HepG2 (cell line): ENCODE results near the gene KIF26B. TPM values are rescaled to one million over a fixed set of nuclear protein-coding genes. Genes with fewer than 3 reads are reported as not detected.

ENCODE experiments used
- ATAC-seq: fragments of 200-7000 bp; cut with Tn5 transposase; 3 replicates; pipeline ENCODE4 v1.9.1; 2020; ENCODE audit warnings: mild to moderate bottlenecking, moderate library complexity
- BruUV-seq: library from RNA; stranded (reverse); fragments of 400-500 nt; replicated peaks from 2 replicates; lab custom pipeline; 2021; lab: Mats Ljungman, UMichigan
- CTCF ChIA-PET: fragments of 300-600 bp; formaldehyde crosslinking; extraction: SDS; loops from one replicate; lab custom pipeline; 2021; ENCODE audit warnings: low total read pairs, inconsistent platforms, low intra/inter-chr PET ratio; lab: Yijun Ruan, JAX
- POLR2A ChIA-PET: fragments of 350-600 bp; sonication (Branson Sonifier 250); formaldehyde crosslinking; loops from one replicate; lab custom pipeline; 2020; ENCODE audit warnings: antibody characterized with exemption, inconsistent platforms; lab: Yijun Ruan, JAX
- DNase-seq: peaks from one replicate; pipeline ENCODE4 v3.0.0-alpha.2; 2015; ENCODE audit warnings: low spot score
- FAIRE-seq: peaks from 3 replicates; lab custom pipeline; 2011; peaks lifted over from hg19 to GRCh38; lab: Jason Lieb, UNC
- H2AFZ ChIP-seq: one replicate; pipeline ENCODE4 v1.6.1; 2011; ENCODE audit warnings: low read length, inconsistent platforms
- H3K27ac ChIP-seq: fragments of 300-600 bp; 3 replicates; pipeline ENCODE4 v1.8.0; 2011; ENCODE audit warnings: mixed run types, mild to moderate bottlenecking, mixed read lengths, low read length, inconsistent platforms; ENCODE audit not compliant: insufficient read depth; ENCODE audit errors: extremely low read length
- H3K27me3 ChIP-seq, 2 experiments: fragments of 200-600 bp in 1 of 2; 2 replicates in 1 of 2; 3 replicates in 1 of 2; pipeline versions ENCODE4 v1.6.0 to v1.8.0; 2011; ENCODE audit warnings: low read length in 2 of 2, mild to moderate bottlenecking in 2 of 2, moderate library complexity in 2 of 2, inconsistent platforms in 1 of 2; ENCODE audit not compliant: insufficient read depth in 2 of 2, control insufficient read depth in 1 of 2
- H3K36me3 ChIP-seq, 2 experiments: fragments of 200-600 bp in 1 of 2; replicated peaks in 1 of 2; 2 replicates in 1 of 2; 3 replicates in 1 of 2; pipeline versions ENCODE4 v1.5.1 to v1.8.0; 2011; ENCODE audit warnings: low read length in 2 of 2, inconsistent platforms in 1 of 2; ENCODE audit not compliant: insufficient read depth in 2 of 2, control insufficient read depth in 1 of 2
- H3K4me1 ChIP-seq: 2 replicates; pipeline ENCODE4 v1.5.1; 2012; ENCODE audit warnings: low read length, inconsistent platforms; ENCODE audit not compliant: insufficient read depth
- H3K4me2 ChIP-seq: 2 replicates; pipeline ENCODE4 v1.6.0; 2011; ENCODE audit warnings: low read depth, low read length, inconsistent platforms
- H3K4me3 ChIP-seq, 3 experiments: fragments of 200-600 bp in 1 of 3; sonication (generic), shearing (Covaris generic) in 1 of 3; replicated peaks in 1 of 3; 2 replicates each; pipeline ENCODE4 v1.5.1; 2011 to 2016; ENCODE audit warnings: low read length in 3 of 3, inconsistent platforms in 2 of 3, low read depth in 2 of 3, mild to moderate bottlenecking in 2 of 3, control low read depth in 1 of 3, mixed read lengths in 1 of 3; ENCODE audit not compliant: insufficient read depth in 1 of 3
- H3K79me2 ChIP-seq: one replicate; pipeline ENCODE4 v1.6.1; 2011; ENCODE audit warnings: low read length, inconsistent platforms; ENCODE audit not compliant: insufficient read depth
- H3K9ac ChIP-seq: 2 replicates; pipeline ENCODE4 v1.6.0; 2011; ENCODE audit warnings: mild to moderate bottlenecking, low read depth, low read length, inconsistent platforms; ENCODE audit not compliant: insufficient read depth
- H3K9me3 ChIP-seq: 2 replicates; pipeline ENCODE4 v1.5.1; 2012; ENCODE audit warnings: mild to moderate bottlenecking, low read length
- H4K20me1 ChIP-seq: 2 replicates; pipeline ENCODE4 v1.6.0; 2011; ENCODE audit warnings: inconsistent platforms, mild to moderate bottlenecking, low read length, moderate library complexity; ENCODE audit not compliant: insufficient read depth
- BRD4 ChIP-seq: sonication (generic); formaldehyde crosslinking; IDR thresholded peaks from 2 replicates; pipeline ENCODE4 v1.4.0; 2020; ENCODE audit warnings: missing genetic modification reagents
- KLF13 ChIP-seq: sonication (generic); formaldehyde crosslinking; IDR thresholded peaks from 2 replicates; pipeline ENCODE4 v1.4.0; 2020; ENCODE audit warnings: mild to moderate bottlenecking, missing genetic modification reagents
- MEIS1 ChIP-seq: sonication (generic); formaldehyde crosslinking; IDR thresholded peaks from 2 replicates; pipeline ENCODE4 v1.9.0; 2021; ENCODE audit warnings: mild to moderate bottlenecking, missing genetic modification reagents, moderate library complexity, borderline replicate concordance
- MTERF4 ChIP-seq: sonication (generic); formaldehyde crosslinking; IDR thresholded peaks from 2 replicates; pipeline ENCODE4 v1.8.0; 2023; ENCODE audit warnings: mild to moderate bottlenecking, missing genetic modification reagents
- REPIN1 ChIP-seq: sonication (generic); formaldehyde crosslinking; IDR thresholded peaks from 2 replicates; pipeline ENCODE4 v1.8.0; 2022; ENCODE audit warnings: missing genetic modification reagents, low read depth, mild to moderate bottlenecking, borderline replicate concordance
- RXRB ChIP-seq: IDR thresholded peaks from 2 replicates; pipeline ENCODE4 v1.6.1; 2016; ENCODE audit warnings: borderline replicate concordance, missing genetic modification reagents, missing compliant biosample characterization
- TBP ChIP-seq: sonication (generic); formaldehyde crosslinking; IDR thresholded peaks from 2 replicates; pipeline ENCODE4 v1.5.0; 2020; ENCODE audit warnings: missing genetic modification reagents
- ZC3H13 ChIP-seq: sonication (generic); formaldehyde crosslinking; IDR thresholded peaks from 2 replicates; pipeline ENCODE4 v1.8.1; 2023; ENCODE audit warnings: mild to moderate bottlenecking, missing genetic modification reagents, moderate library complexity
- ZNF256 ChIP-seq: sonication (generic); formaldehyde crosslinking; conservative IDR thresholded peaks from 2 replicates; pipeline ENCODE4 v1.4.0; 2020; ENCODE audit warnings: missing genetic modification reagents
- ZNF570 ChIP-seq: sonication (generic); formaldehyde crosslinking; IDR thresholded peaks from 2 replicates; pipeline ENCODE4 v1.4.0; 2020; ENCODE audit warnings: mild to moderate bottlenecking, missing genetic modification reagents, borderline replicate concordance
- ZNF747 ChIP-seq: sonication (generic); formaldehyde crosslinking; IDR thresholded peaks from 2 replicates; pipeline ENCODE4 v1.8.1; 2023; ENCODE audit warnings: missing genetic modification reagents, mild to moderate bottlenecking, borderline replicate concordance
- WGBS: methylation state at CpG from one replicate; pipeline ENCODE4 v1.1.6; 2017; ENCODE audit warnings: low lambda C conversion rate; 5-methylcytosine and 5-hydroxymethylcytosine counted together
- in situ Hi-C: cut with HindIII; loops from 2 replicates; pipeline ENCODE4 v1.10.0; 2017; ENCODE audit warnings: low pct_unique_long_range_greater_than_20kb; ENCODE audit not compliant: extremely low pct_ligation_motif_present
- intact Hi-C: fragments of 100-400 bp; cut with micrococcal nuclease; formaldehyde crosslinking; loops from one replicate; pipeline ENCODE4 v1.10.0; 2022; ENCODE audit not compliant: unreplicated experiment
- polyA plus RNA-seq, 8 experiments: library from polyadenylated mRNA; depleted of rRNA in 3 of 8; stranded (reverse) in 7 of 8; unstranded in 1 of 8; fragments of >200 nt; fragmentation: Illumina TruSeq in 4 of 8; extraction: Trizol in 4 of 8; gene quantifications; 2 replicates each; pipeline versions ENCODE4 v1.2.1 to v1.2.3, GENCODE V29; 2011 to 2016; ENCODE audit warnings: low read depth in 4 of 8, missing spikeins in 1 of 8, mixed read lengths in 1 of 8; ENCODE audit not compliant: insufficient read depth in 1 of 8
- total RNA-seq, 5 experiments: library from RNA; depleted of rRNA; stranded (reverse); fragments of >200 nt; fragmentation: Illumina TruSeq; extraction: Trizol; gene quantifications; 2 replicates each; pipeline ENCODE4 v1.2.3, GENCODE V29; 2016; ENCODE audit warnings: low read depth in 1 of 5

The KIF26B gene
- total and polyA plus RNA-seq, 2 of the 13 experiments (the other 11 are each of a cell fraction or from before 2014, with no cell fraction given), result 0.08 to 0.09 TPM

- H3K27me3 ChIP-seq, result no peaks in the 10 kb centered on the region
- ChIA-PET POLR2A (no interaction called here), CTCF (no interaction called here)
- no peak for FAIRE-seq
- in situ Hi-C loops (no loop called here), intact Hi-C loops (no loop called here)
- no peaks in the 10 kb centered on the region for H3K4me1 ChIP-seq
- ATAC-seq, result no peak
- H3K79me2 ChIP-seq, result no peaks in the 10 kb centered on the region
- no peak for DNase-seq
- no peak overlapping the region for H2AFZ ChIP-seq
- no peaks in the 10 kb centered on the region for H4K20me1 ChIP-seq
- H3K9me3 ChIP-seq, result no peaks in the 10 kb centered on the region
- H3K9ac ChIP-seq, result no peak overlapping the region
- 73% methylated on average over 5 of the region's 5 CpGs for WGBS
- no peak for TF ChIP-seq ZNF570
- no peak for TF ChIP-seq REPIN1
- TF ChIP-seq ZC3H13 (CRISPR knock-in tag), result no peak
- no peak for TF ChIP-seq MEIS1 (CRISPR knock-in tag)
- TF ChIP-seq MTERF4 (CRISPR knock-in tag), result no peak
- TF ChIP-seq ZNF747, result no peak
- TF ChIP-seq TBP (CRISPR knock-in tag), result no peak
- no peak for TF ChIP-seq ZNF256
- TF ChIP-seq RXRB (CRISPR knock-in tag), result no peak
- TF ChIP-seq BRD4 (CRISPR knock-in tag), result no peak
- no peak for TF ChIP-seq KLF13 (CRISPR knock-in tag)
- no peak overlapping the region for H3K4me2 ChIP-seq
- no peak overlapping the region for H3K27ac ChIP-seq
- BruUV-seq, result no TSS peak
- H3K4me3 ChIP-seq, result no peak overlapping the region
- H3K36me3 ChIP-seq, result no peaks in the 10 kb centered on the region
Observed at GRCh38 chr1:245495681-245496080, 340.9 kb downstream of the KIF26B start.
